ENCODE data around the gene KANK4. TPM values are rescaled to one million over a fixed set of nuclear protein-coding genes. Genes with fewer than 3 reads are reported as not detected.

Gene KANK4
- total RNA-seq, 2 donors from 2014 or later, result 0.46 to 0.70 TPM

DNA sequence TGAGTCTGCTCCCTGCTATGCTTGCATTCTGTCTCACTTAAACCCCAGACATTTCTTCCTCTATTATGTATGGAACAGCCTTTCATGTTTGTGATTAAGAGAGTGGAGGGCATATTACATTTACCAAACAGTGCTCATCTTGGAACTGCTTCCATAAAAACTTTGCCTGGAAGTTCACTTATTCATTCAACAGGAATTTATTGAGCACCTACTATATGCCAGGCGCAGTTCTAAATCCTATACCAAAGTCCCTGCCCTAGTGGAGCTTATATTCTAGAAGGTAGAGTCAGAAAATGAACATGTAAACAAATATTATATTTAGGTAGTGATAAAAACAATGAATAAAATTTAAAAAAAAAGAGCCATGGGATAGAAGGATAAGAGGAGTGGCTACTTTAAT lies 49.8 kb downstream of the KANK4 start:
- Histone ChIP-seq H3K9ac (ENCODE audit: extremely low read depth, low read length, poor library complexity, severe bottlenecking) (no peak overlapping the region), H3K4me1 (ENCODE audit: control insufficient read depth, insufficient read depth, low read length) (peaks cover 6% of the 10 kb centered on the region), H3K27ac (ENCODE audit: low read depth, low read length) (no peak overlapping the region), H3K27me3 (ENCODE audit: control insufficient read depth, insufficient read depth, low read length, poor library complexity, severe bottlenecking) (no peaks in the 10 kb centered on the region), H3K4me3 (ENCODE audit: low read length) (no peak overlapping the region), H3K36me3 (ENCODE audit: control insufficient read depth, insufficient read depth, low read length) (no peaks in the 10 kb centered on the region), H3K9me3 (ENCODE audit: control insufficient read depth, low read length) (no peaks in the 10 kb centered on the region)
- Mint-ChIP-seq H3K27ac (no peak overlapping the region), H3K36me3 (ENCODE audit: low read depth) (no peaks in the 10 kb centered on the region), H3K4me1 (peaks cover 15% of the 10 kb centered on the region), H3K9me3 (no peaks in the 10 kb centered on the region), H3K27me3 (ENCODE audit: insufficient read depth) (no peaks in the 10 kb centered on the region), H3K4me3 (no peak overlapping the region)
- WGBS, 2 experiments (ENCODE audit: insufficient coverage in 1 of 2, insufficient read length in 1 of 2), result no CpG with 5 or more reads among the region's 1 CpG
- TF ChIP-seq, protein P1, sequence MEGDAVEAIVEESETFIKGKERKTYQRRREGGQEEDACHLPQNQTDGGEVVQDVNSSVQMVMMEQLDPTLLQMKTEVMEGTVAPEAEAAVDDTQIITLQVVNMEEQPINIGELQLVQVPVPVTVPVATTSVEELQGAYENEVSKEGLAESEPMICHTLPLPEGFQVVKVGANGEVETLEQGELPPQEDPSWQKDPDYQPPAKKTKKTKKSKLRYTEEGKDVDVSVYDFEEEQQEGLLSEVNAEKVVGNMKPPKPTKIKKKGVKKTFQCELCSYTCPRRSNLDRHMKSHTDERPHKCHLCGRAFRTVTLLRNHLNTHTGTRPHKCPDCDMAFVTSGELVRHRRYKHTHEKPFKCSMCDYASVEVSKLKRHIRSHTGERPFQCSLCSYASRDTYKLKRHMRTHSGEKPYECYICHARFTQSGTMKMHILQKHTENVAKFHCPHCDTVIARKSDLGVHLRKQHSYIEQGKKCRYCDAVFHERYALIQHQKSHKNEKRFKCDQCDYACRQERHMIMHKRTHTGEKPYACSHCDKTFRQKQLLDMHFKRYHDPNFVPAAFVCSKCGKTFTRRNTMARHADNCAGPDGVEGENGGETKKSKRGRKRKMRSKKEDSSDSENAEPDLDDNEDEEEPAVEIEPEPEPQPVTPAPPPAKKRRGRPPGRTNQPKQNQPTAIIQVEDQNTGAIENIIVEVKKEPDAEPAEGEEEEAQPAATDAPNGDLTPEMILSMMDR (conservative IDR thresholded peaks at IDR 0.05), result no peak
- DNase-seq, result no peak

DNA sequence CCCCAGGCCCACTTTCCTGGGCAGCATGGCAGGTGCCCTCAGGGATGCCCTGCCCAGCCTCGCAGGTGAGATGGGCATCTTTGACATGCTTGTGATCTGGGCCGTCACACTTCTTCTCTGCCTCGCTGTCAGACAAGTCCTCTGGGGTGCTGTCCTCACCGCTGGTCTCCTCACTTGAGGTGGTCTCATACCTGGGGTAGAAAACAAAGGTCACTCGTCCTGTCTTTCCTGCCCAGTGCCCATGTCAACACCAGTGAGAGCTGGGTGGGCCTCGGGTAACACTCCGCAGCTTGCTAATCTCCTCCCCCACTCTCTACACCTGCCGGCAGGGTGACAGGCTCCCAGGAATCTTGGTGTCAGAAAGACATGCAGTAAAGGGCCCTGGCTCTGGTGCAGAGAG lies 50.9 kb downstream of the KANK4 start:
- H3K36me3 Mint-ChIP-seq (ENCODE audit: low read depth), result no peaks in the 10 kb centered on the region
- Histone ChIP-seq H3K4me1 (ENCODE audit: control insufficient read depth, insufficient read depth, low read length) (peaks cover 10% of the 10 kb centered on the region), H3K9ac (ENCODE audit: extremely low read depth, low read length, poor library complexity, severe bottlenecking) (no peak overlapping the region), H3K36me3 (ENCODE audit: control insufficient read depth, insufficient read depth, low read length) (no peaks in the 10 kb centered on the region), H3K4me3 (ENCODE audit: low read length) (no peak overlapping the region), H3K27ac (ENCODE audit: low read depth, low read length) (no peak overlapping the region), H3K27me3 (ENCODE audit: control insufficient read depth, insufficient read depth, low read length, poor library complexity, severe bottlenecking) (no peaks in the 10 kb centered on the region), H3K9me3 (ENCODE audit: control insufficient read depth, low read length) (no peaks in the 10 kb centered on the region)
- H3K27ac Mint-ChIP-seq, result no peak overlapping the region
- TF ChIP-seq, protein P1 (conservative IDR thresholded peaks at IDR 0.05), result no peak
- no peak for DNase-seq
- H3K27me3 Mint-ChIP-seq (ENCODE audit: insufficient read depth), result no peaks in the 10 kb centered on the region
- H3K4me1 Mint-ChIP-seq, result peaks cover 20% of the 10 kb centered on the region
- H3K9me3 Mint-ChIP-seq, result no peaks in the 10 kb centered on the region
- no peak overlapping the region for H3K4me3 Mint-ChIP-seq
- WGBS, 2 experiments (ENCODE audit: insufficient coverage in 1 of 2, insufficient read length in 1 of 2), result 92 to 100% methylated on average over 3 to 8 of the region's 8 CpGs

DNA sequence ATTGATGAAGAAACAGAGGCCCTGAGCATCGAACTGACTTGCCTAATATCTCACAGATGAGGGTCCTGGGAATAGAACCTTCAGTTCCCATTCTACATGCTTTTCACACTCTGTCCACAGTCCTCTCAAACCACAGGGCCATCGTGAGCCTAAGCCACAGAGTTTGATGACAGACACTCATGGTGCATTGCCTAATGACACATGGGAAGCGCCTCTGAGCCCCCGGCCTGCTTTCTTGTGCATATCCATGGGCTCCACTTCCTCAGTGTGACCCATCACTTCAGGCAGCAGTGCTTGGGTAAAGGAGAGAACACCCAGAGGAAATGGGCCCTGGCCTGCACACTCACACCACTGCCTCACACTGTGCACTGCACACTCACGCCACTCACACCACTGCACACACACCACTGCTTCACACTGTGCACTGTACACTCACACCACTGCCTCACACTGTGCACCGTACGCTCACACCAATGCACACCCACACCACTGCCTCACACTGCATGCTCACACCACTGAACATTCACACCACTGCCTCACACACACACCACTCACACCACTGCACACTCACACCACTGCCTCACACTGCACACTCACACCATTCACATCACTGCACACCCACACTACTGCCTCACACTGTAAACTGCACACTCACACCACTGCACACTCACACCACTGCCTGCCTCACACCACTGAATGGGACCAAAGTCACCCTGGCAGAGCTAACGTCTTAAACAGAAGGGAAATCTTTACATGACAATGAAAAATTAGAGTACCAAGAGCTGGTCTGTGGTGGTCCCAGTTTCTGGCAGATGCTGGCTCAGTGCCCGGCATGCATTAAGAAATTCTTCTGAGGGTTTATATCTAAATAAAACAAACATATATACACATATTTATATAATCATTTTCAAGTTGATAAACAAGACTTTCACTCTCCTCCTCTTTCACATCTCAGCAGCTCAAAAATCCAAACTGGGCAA lies 53.0 kb downstream of the KANK4 start:
- Mint-ChIP-seq H3K4me3 (no peak overlapping the region), H3K36me3 (ENCODE audit: low read depth) (no peaks in the 10 kb centered on the region), H3K27me3 (ENCODE audit: insufficient read depth) (peaks cover 2% of the 10 kb centered on the region), H3K9me3 (no peaks in the 10 kb centered on the region), H3K27ac (no peak overlapping the region), H3K4me1 (peaks cover 17% of the 10 kb centered on the region)
- Histone ChIP-seq H3K9me3 (ENCODE audit: control insufficient read depth, low read length) (no peaks in the 10 kb centered on the region), H3K27ac (ENCODE audit: low read depth, low read length) (no peak overlapping the region), H3K4me1 (ENCODE audit: control insufficient read depth, insufficient read depth, low read length) (peaks cover 11% of the 10 kb centered on the region), H3K36me3 (ENCODE audit: control insufficient read depth, insufficient read depth, low read length) (no peaks in the 10 kb centered on the region), H3K9ac (ENCODE audit: extremely low read depth, low read length, poor library complexity, severe bottlenecking) (no peak overlapping the region), H3K4me3 (ENCODE audit: low read length) (no peak overlapping the region), H3K27me3 (ENCODE audit: control insufficient read depth, insufficient read depth, low read length, poor library complexity, severe bottlenecking) (no peaks in the 10 kb centered on the region)
- 93% methylated on average over 3 to 8 of the region's 9 CpGs for WGBS, 2 experiments (ENCODE audit: insufficient coverage in 1 of 2, insufficient read length in 1 of 2)
- TF ChIP-seq, protein P1 (conservative IDR thresholded peaks at IDR 0.05), result no peak
- no peak for DNase-seq

Measured in endodermal cell (in vitro differentiated cells).